Measurements from ENCODE around the gene CDK18.

- TF ChIP-seq CTCF (conservative IDR thresholded peaks at IDR 0.05 in 1 of 2, IDR thresholded peaks at IDR 0.05 in 1 of 2; ENCODE audit: extremely low read depth in 1 of 2, insufficient read depth in 1 of 2, low read depth in 1 of 2, low read length in 2 of 2) (no peak), EZH2 (IDR thresholded peaks at IDR 0.05; ENCODE audit: borderline replicate concordance, low read length) (no peak)
Measured at GRCh38 chr1:205576805-205577761, 72.6 kb downstream of the CDK18 start.

Data from mammary epithelial cell (primary cell).